GM18907 (cell line): Measurements from ENCODE around the gene NEAT1.

Experiments
- ATAC-seq: cut with Tn5 transposase; IDR thresholded peaks from one replicate; pipeline ENCODE4 v1.9.1; 2021; ENCODE audit warnings: mild to moderate bottlenecking, moderate library complexity; ENCODE audit not compliant: unreplicated experiment

The NEAT1 gene

DNA sequence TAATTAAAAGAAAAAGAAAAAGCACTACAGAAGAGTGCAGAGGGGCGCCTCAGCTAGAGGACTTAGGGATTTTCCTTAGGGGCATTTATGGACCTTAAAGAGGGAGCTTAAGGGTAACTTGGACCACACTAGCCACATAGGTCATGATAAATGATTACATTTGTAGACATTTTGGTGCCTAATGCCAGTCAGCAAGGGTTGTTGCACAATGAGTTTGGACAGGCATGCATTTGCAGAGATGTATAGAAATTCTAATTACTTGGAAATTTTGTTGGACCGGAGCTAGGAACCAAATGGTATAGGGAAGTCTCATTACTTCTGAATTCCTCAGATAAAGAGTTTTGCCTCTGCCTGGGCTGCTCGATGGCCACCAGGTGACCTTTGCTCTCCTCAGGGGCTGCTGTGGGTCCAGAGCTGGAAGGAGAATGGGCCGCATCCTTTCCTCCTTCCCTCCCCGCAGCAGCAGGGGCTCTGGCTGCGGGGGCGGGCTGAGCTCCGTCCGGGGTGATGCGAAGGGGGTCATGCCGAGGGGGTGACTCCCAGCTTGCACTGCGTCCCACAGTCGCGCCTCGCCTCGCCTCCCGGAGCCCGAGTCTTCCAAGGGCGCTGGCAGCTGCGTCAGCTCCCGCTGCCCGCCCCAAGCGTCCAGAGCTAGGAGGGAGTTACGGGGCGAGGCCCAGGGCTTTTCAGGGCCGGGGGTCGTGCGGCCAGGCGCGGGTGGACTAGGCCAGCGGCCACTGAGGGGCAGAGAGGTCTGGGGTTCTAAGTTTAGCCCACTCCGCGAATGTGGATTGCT, 56.0 kb downstream of the NEAT1 start:
- ATAC-seq: no peak

GRCh38 chr11:65479184-65480145, 56.9 kb downstream of the NEAT1 start:
- no peak for ATAC-seq

DNA sequence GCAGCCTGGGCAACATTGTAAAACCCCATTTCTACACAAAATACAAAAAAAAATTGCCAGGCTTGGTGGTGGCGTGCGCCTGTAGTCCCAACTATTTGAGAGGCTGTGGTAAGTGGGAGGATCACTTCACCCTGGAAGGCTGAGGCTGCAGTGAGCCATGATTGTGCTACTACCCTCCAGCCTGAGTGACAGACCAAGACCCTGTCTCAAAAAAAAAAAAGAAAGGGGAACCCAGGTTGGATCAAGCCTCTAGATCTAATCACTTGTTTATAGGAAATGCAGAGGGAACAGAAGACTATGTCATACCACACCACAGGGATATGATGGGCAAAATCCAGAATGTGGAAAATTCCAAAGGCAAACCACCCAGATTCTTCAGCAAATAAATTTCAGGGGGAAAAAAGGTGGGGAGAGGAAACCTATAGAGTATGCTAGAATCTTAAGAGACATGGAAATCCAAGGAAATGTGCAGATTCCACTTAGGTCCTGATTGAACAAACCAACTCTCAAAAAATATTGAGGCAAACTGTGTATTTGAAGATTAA, 59.8 kb downstream of the NEAT1 start:
- no peak for ATAC-seq

- no peak for ATAC-seq
Measured at GRCh38 chr11:65485920-65486219, 63.3 kb downstream of the NEAT1 start.

DNA sequence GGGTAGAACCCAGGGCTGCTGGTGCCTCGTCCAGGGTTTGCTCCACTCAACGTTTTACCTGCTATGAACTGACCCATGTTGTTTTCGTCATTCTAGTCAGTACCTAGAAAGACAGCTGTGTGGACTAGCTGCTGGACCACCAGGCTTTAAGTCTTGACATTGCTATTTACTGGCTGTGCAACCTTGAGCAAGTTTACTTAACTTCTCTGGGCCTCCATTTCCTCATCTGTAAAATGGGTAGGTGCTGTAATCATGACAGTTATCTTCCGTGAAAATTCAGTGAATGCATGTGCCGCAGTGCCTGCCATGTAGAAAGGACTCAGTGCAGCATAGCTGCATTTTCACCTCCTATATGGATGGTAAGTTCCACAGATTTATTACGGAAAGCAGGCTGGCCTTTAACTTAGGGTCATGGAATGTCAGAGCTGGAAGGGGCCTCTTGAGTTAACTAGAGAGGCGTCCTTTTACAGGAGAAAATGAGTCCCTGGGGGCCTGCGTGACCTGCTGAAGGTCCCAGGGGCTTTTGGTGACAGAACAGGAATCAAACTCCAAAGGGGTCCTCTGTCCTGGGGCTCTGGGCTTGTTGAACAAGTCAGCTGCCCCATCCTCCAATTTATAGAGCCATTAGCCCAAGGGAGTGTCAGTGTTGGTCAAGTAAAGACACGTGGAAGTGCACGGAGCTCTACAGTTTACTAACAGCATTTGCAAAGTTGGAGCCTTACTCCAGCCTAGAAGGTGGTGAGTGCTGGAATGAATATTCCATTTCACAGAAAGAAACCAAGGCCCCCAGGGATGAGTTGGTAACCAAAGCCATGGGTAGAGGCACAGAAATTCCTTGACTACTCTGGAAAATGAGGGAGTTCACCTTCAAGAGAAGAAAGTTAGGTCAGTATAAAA, 64.2 kb downstream of the NEAT1 start:
- ATAC-seq: no peak

- peak; percentile 47 for ATAC-seq
Measured at GRCh38 chr11:65487467-65488272, 65.1 kb downstream of the NEAT1 start.

DNA sequence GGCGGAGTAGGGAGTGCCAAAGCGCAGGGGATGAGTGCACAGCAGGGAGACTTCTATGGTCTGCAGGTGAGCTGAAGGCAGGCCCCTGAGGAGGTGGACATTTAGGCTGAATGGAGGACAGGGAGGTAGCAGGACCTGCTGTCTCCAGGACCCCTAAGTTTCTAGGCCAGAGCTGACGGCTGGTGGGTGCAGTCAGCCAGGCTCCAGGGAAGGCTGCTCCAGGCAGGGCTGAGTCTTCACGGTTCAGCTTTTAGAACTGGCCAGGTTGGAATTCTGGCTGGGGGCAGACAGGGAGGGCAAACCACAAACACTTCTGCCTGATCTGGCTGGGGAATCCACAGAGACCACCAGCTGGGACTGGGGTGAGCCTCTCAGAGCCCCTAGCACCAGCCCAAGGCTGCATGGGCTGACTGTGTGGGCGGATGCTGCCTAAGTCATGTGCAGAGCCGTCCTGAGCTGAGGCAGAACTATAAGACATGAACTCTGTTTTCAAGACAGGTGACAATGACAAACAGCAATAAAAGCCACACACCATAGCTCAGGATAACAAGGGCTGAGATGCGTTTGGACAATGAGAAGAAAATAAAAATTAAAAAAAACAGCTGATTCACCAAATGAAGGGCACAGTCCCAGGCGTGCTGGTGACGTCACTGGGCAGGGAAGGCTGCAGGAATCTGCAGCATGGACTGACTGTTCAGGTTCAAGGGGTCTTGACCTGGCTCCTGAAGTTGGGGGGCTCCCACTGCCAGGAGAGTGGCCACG, 65.9 kb downstream of the NEAT1 start:
- peak; percentile 3 for ATAC-seq

- ATAC-seq: no peak
Measured at GRCh38 chr11:65489035-65489705, 66.6 kb downstream of the NEAT1 start.

GRCh38 chr11:65489706-65490320, 67.2 kb downstream of the NEAT1 start:
- ATAC-seq: no peak

DNA sequence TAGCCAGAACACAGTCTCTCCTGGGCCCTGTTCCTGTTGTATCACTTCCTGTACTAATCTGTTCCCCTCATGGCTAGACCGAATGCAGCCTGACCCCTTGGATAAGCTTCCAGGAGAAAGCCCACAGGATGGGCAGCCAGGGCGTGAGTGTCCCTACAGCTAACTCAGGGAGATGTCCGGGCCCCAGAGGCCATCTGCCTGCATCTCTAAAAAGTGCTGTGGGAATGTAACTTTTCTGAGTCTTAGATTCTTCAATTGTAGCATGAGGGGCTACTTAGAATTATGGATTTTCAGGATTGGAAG, 68.5 kb downstream of the NEAT1 start:
- no peak for ATAC-seq

DNA sequence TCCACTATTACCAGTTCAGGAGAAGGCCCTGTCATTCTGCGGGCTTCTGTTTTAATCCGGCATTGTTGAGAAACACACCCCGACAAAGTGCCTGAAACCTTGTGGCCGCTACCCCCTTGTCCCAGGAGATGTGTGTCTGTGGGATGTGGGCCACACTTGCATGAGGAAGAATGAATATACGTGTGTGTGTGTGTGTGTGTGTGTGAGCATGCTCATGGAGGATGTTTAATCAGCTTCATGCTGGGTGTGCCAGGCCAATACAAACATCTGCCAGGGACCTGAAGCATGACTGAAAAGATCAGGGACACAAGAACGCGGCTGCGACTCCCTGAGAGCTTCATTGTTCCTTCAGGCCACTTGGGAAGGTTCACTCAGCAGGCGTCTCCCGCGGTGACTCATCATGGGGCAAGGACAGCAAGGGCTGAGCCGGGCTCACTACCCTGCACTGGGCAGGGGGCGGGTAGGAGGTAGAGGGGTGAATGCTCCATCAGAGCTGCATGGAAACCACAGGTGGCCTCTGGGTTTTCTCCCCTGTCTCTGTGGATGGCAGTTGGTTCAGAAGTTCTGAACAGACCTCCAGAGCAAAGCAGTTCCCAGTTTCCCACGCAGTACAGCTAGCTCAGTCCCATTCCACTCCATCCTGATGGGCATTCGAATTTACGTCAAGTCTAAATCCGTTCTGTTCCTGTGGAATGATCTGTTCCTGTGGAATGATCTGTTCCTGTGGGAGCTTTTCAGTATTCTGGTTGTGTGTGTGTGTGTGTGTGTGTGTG, 69.2 kb downstream of the NEAT1 start:
- no peak for ATAC-seq

DNA sequence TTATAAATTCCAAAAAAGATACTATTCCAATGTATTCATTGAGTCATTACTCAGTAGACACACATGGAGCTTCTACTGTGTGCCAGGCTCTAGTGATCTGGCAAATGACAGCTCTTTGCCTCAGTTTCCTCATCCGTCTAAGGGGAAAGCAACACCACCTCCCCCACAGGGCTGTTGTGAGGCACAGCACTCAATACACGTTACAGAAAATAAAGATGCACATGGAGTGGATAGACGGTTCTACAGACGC, 69.7 kb downstream of the NEAT1 start:
- no peak for ATAC-seq

GRCh38 chr11:65492637-65493366, 70.2 kb downstream of the NEAT1 start:
- ATAC-seq: peak; percentile 21

GRCh38 chr11:65493367-65494176, 71.0 kb downstream of the NEAT1 start:
- no peak for ATAC-seq
